HAP-1 (cell line): ENCODE measurements around the gene SLC12A3.

ENCODE experiments used
- DNase-seq, 2 experiments: peaks; one replicate each; pipeline ENCODE4 v3.0.0-alpha.2; 2016 to 2020; ENCODE audit warnings: low spot score in 2 of 2
- H3K27me3 ChIP-seq: fragments of 250-450 bp; sonication (Bioruptor Pico); 2 replicates; pipeline ENCODE4 v1.5.1; 2020; ENCODE audit warnings: low read depth, mild to moderate bottlenecking, moderate library complexity
- H3K36me3 ChIP-seq: fragments of 250-450 bp; sonication (Bioruptor Pico); replicated peaks from 2 replicates; pipeline ENCODE4 v1.5.1; 2020; ENCODE audit warnings: mild to moderate bottlenecking
- H3K4me1 ChIP-seq: fragments of 250-450 bp; sonication (Bioruptor Pico); 2 replicates; pipeline ENCODE4 v1.5.1; 2020; ENCODE audit warnings: mild to moderate bottlenecking
- H3K4me3 ChIP-seq: fragments of 250-450 bp; sonication (Bioruptor Pico); 2 replicates; pipeline ENCODE4 v1.5.1; 2020; ENCODE audit warnings: mild to moderate bottlenecking, moderate library complexity
- H3K9me3 ChIP-seq: fragments of 250-450 bp; sonication (Bioruptor Pico); 2 replicates; pipeline ENCODE4 v1.5.1; 2020; ENCODE audit warnings: mild to moderate bottlenecking, moderate library complexity
- in situ Hi-C: fragments of 300-500 bp; cut with MboI; formaldehyde crosslinking; loops from 3 replicates; pipeline ENCODE4 v1.14.3; 2020; ENCODE audit warnings: low sequenced_read_pairs, inconsistent platforms, mixed read lengths

Gene SLC12A3

GRCh38 chr16:56838622-56839337 lies 26.2 kb upstream of the SLC12A3 start:
- in situ Hi-C loops: no loop called here
- Histone ChIP-seq H3K4me1 (peaks cover 8% of the 10 kb centered on the region), H3K27me3 (no peaks in the 10 kb centered on the region), H3K9me3 (no peaks in the 10 kb centered on the region), H3K36me3 (peaks cover 86% of the 10 kb centered on the region), H3K4me3 (no peak overlapping the region)
- DNase-seq: no peak

- Histone ChIP-seq H3K36me3 (peaks cover 87% of the 10 kb centered on the region), H3K4me3 (no peak overlapping the region), H3K27me3 (no peaks in the 10 kb centered on the region), H3K9me3 (no peaks in the 10 kb centered on the region), H3K4me1 (peaks cover 4% of the 10 kb centered on the region)
- DNase-seq: no peak
- in situ Hi-C loops: no loop called here
Observed at GRCh38 chr16:56841233-56841632, 23.8 kb upstream of the SLC12A3 start.

- Histone ChIP-seq H3K36me3 (peaks cover 84% of the 10 kb centered on the region), H3K9me3 (no peaks in the 10 kb centered on the region), H3K4me1 (no peaks in the 10 kb centered on the region), H3K4me3 (no peak overlapping the region), H3K27me3 (no peaks in the 10 kb centered on the region)
- DNase-seq: no peak
- in situ Hi-C loops: no loop called here
Observed at GRCh38 chr16:56841659-56842058, 23.3 kb upstream of the SLC12A3 start.

GRCh38 chr16:56842133-56842532 lies 22.9 kb upstream of the SLC12A3 start:
- DNase-seq: no peak
- Histone ChIP-seq H3K4me3 (no peak overlapping the region), H3K4me1 (no peaks in the 10 kb centered on the region), H3K27me3 (no peaks in the 10 kb centered on the region), H3K36me3 (peaks cover 80% of the 10 kb centered on the region), H3K9me3 (no peaks in the 10 kb centered on the region)
- in situ Hi-C loops: no loop called here

- DNase-seq: no peak
- in situ Hi-C loops: no loop called here
- Histone ChIP-seq H3K9me3 (no peaks in the 10 kb centered on the region), H3K4me3 (no peak overlapping the region), H3K36me3 (peaks cover 63% of the 10 kb centered on the region), H3K4me1 (no peaks in the 10 kb centered on the region), H3K27me3 (no peaks in the 10 kb centered on the region)
Observed at GRCh38 chr16:56844056-56844455, 21.0 kb upstream of the SLC12A3 start.

- Histone ChIP-seq H3K36me3 (peaks cover 33% of the 10 kb centered on the region), H3K27me3 (no peaks in the 10 kb centered on the region), H3K9me3 (no peaks in the 10 kb centered on the region), H3K4me1 (no peaks in the 10 kb centered on the region), H3K4me3 (no peak overlapping the region)
- no peak for DNase-seq
- in situ Hi-C loops: no loop called here
Observed at GRCh38 chr16:56847173-56847910, 17.7 kb upstream of the SLC12A3 start.

- H3K4me1 ChIP-seq: no peaks in the 10 kb centered on the region
- no peak overlapping the region for H3K4me3 ChIP-seq
- no peaks in the 10 kb centered on the region for H3K9me3 ChIP-seq
- H3K36me3 ChIP-seq: peaks cover 24% of the 10 kb centered on the region
- H3K27me3 ChIP-seq: no peaks in the 10 kb centered on the region
- in situ Hi-C loops: no loop called here
- DNase-seq: no peak
Observed at GRCh38 chr16:56848029-56848936, 16.7 kb upstream of the SLC12A3 start.

GRCh38 chr16:56848955-56849689 lies 15.9 kb upstream of the SLC12A3 start:
- in situ Hi-C loops: no loop called here
- no peaks in the 10 kb centered on the region for H3K27me3 ChIP-seq
- no peaks in the 10 kb centered on the region for H3K9me3 ChIP-seq
- H3K4me3 ChIP-seq: no peak overlapping the region
- H3K36me3 ChIP-seq: peaks cover 16% of the 10 kb centered on the region
- no peaks in the 10 kb centered on the region for H3K4me1 ChIP-seq
- peak in 1 of 2 experiments; percentile 27 for DNase-seq

- Histone ChIP-seq H3K36me3 (peaks cover 9% of the 10 kb centered on the region), H3K4me3 (no peak overlapping the region), H3K9me3 (no peaks in the 10 kb centered on the region), H3K27me3 (no peaks in the 10 kb centered on the region), H3K4me1 (no peaks in the 10 kb centered on the region)
- in situ Hi-C loops: no loop called here
- DNase-seq: no peak
Observed at GRCh38 chr16:56849690-56850680, 15.0 kb upstream of the SLC12A3 start.

GRCh38 chr16:56851671-56852400 lies 13.2 kb upstream of the SLC12A3 start:
- Histone ChIP-seq H3K4me1 (no peaks in the 10 kb centered on the region), H3K27me3 (no peaks in the 10 kb centered on the region), H3K9me3 (no peaks in the 10 kb centered on the region), H3K4me3 (no peak overlapping the region), H3K36me3 (no peaks in the 10 kb centered on the region)
- peak in 1 of 2 experiments; percentile 26 for DNase-seq
- in situ Hi-C loops: no loop called here

GRCh38 chr16:56852401-56852730 lies 12.6 kb upstream of the SLC12A3 start:
- in situ Hi-C loops: no loop called here
- no peak for DNase-seq
- no peaks in the 10 kb centered on the region for H3K9me3 ChIP-seq
- no peaks in the 10 kb centered on the region for H3K27me3 ChIP-seq
- no peaks in the 10 kb centered on the region for H3K4me1 ChIP-seq
- H3K4me3 ChIP-seq: no peak overlapping the region
- no peaks in the 10 kb centered on the region for H3K36me3 ChIP-seq

GRCh38 chr16:56852968-56853367 lies 12.0 kb upstream of the SLC12A3 start:
- Histone ChIP-seq H3K36me3 (no peaks in the 10 kb centered on the region), H3K4me1 (no peaks in the 10 kb centered on the region), H3K27me3 (no peaks in the 10 kb centered on the region), H3K4me3 (no peak overlapping the region), H3K9me3 (no peaks in the 10 kb centered on the region)
- in situ Hi-C loops: no loop called here
- no peak for DNase-seq
